ENCODE measurements around the gene GLI3. TPM values are rescaled to one million over a fixed set of nuclear protein-coding genes. Genes with fewer than 3 reads are reported as not detected.

Gene GLI3
- total and polyA plus RNA-seq, 2 of the 8 experiments (the other 6 are each of a cell fraction or from before 2014, with no cell fraction given), result 8.0 to 31.1 TPM

DNA sequence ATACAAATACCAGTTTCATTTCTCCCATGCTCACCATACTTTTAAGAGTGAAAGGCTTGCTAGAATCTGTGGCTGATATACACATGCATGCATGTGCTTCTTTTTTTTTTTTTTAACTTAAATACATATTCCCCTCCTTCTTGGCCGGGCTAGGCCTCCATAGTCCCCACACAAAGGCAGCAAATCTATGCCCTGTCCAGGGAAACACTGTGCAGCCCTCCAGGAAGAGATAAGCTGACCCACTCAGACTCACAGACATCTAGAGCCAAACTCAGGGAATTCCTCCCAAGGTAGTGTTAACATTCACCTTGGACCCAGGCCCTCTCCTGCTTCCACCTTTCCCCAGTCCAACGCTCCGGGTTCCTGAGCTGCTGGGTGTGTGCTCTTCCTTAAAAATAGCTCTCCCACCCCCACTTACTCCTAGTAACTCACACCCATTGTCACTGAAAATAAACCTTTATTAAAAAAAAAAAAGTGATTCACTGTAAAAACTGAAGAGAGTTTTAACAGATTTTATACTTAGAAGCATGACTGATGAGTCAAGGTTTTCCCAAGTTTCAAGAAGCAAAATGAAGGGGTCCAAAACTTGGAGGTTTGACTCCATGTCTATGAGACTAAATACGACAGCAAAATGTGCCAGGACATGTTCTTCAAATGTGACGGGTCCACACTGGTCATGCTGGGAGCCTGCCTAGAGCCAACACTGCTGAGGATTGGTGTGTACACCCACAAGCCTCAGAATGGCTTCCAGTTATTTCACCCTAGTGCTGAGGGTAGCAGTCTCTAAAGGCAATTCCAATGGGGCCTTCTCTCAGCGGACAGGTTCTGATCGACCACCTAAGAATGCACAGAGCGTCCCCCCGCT is 159.5 kb downstream of the GLI3 start:
- no peaks in the 10 kb centered on the region; a peak in 1 of 4 replicates for H3K79me2 ChIP-seq (ENCODE audit: control insufficient read depth in 1 of 2, insufficient read depth in 2 of 2, low read length in 2 of 2)
- H4K91ac ChIP-seq (replicated peaks; ENCODE audit: insufficient read length, low read length), result no peak overlapping the region
- H4K8ac ChIP-seq (ENCODE audit: extremely low read depth, insufficient read depth, low read length), result no peak overlapping the region
- H2BK12ac ChIP-seq (ENCODE audit: low read depth, low read length), result no peak overlapping the region
- H2BK120ac ChIP-seq (replicated peaks; ENCODE audit: low read depth, low read length), result no peak overlapping the region
- H3K27me3 ChIP-seq (replicated peaks in 1 of 4; ENCODE audit: control insufficient read depth in 3 of 4, extremely low read depth in 1 of 4, insufficient read depth in 3 of 4, low read length in 3 of 4), result no peaks in the 10 kb centered on the region; a peak in 2 of 7 replicates
- ChIA-PET POLR2A (ENCODE audit: partially characterized antibody) (no interaction called here), CTCF (ENCODE audit: partially characterized antibody) (interaction anchor here (0.8 to 1.2 kb wide), 2 partner anchors 18 to 100 kb away, joined by 3 read pairs; no protein-coding TSS in a partner anchor)
- no peak overlapping the region for H3K23ac ChIP-seq (ENCODE audit: insufficient read length)
- no peak overlapping the region for H2BK5ac ChIP-seq (ENCODE audit: low read depth, low read length)
- TF ChIP-seq BRCA1 (IDR thresholded peaks at IDR 0.05; ENCODE audit: low read depth, low read length) (no peak), EGR1 (IDR thresholded peaks at IDR 0.05; ENCODE audit: borderline replicate concordance, low read depth, low read length) (no peak)
- TF ChIP-seq, protein P1, sequence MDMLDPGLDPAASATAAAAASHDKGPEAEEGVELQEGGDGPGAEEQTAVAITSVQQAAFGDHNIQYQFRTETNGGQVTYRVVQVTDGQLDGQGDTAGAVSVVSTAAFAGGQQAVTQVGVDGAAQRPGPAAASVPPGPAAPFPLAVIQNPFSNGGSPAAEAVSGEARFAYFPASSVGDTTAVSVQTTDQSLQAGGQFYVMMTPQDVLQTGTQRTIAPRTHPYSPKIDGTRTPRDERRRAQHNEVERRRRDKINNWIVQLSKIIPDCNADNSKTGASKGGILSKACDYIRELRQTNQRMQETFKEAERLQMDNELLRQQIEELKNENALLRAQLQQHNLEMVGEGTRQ (IDR thresholded peaks at IDR 0.05; ENCODE audit: low read length), result no peak
- no peak overlapping the region for H2AK5ac ChIP-seq (ENCODE audit: low read depth, low read length)
- 96% methylated on average over 9 of the region's 9 CpGs; no CpG with 5 or more reads in 1 of the 2 experiments for WGBS, 2 experiments (ENCODE audit: extremely low coverage in 1 of 2, insufficient coverage in 1 of 2, insufficient read length in 1 of 2, insufficient replicate concordance in 2 of 2, low coverage in 1 of 2, low lambda C conversion rate in 2 of 2, missing lambda C conversion rate in 1 of 2)
- DNase-seq (ENCODE audit: low read depth in 1 of 2, low spot score in 2 of 2) (no peak), FAIRE-seq (no peak)
- no peaks in the 10 kb centered on the region for H3K36me3 ChIP-seq (ENCODE audit: control insufficient read depth in 2 of 4, insufficient read depth in 4 of 4, low read length in 3 of 4)
- peaks cover 0 to 5% of the 10 kb centered on the region in 2 experiments for H4K20me1 ChIP-seq (replicated peaks in 1 of 2; ENCODE audit: control insufficient read depth in 1 of 2, insufficient read depth in 2 of 2, low read length in 2 of 2)
- H3K9ac ChIP-seq (replicated peaks in 1 of 4; ENCODE audit: extremely low read depth in 1 of 4, low read depth in 3 of 4, low read length in 3 of 4), result no peak overlapping the region
- H2AFZ ChIP-seq (ENCODE audit: low read length), result no peak overlapping the region
- H4K5ac ChIP-seq (ENCODE audit: insufficient read length, low read depth, low read length), result no peak overlapping the region
- H3K14ac ChIP-seq (ENCODE audit: insufficient read length), result no peak overlapping the region
- no peaks in the 10 kb centered on the region for H3K79me1 ChIP-seq (ENCODE audit: low read depth, low read length)
- H3K23me2 ChIP-seq (ENCODE audit: low read depth, low read length), result no peaks in the 10 kb centered on the region
- no peak overlapping the region for H3K4ac ChIP-seq (replicated peaks; ENCODE audit: insufficient read length, low read depth, low read length)
- H3K4me1 ChIP-seq (replicated peaks in 1 of 4; ENCODE audit: control insufficient read depth in 3 of 4, insufficient read depth in 4 of 4, low read length in 3 of 4), result peaks cover 0 to 1% (median 0%) of the 10 kb centered on the region in 4 experiments; a peak in 4 of 7 replicates
- H3K27ac ChIP-seq (ENCODE audit: low read depth, low read length), result no peak overlapping the region
- H3K4me2 ChIP-seq (ENCODE audit: insufficient read depth in 1 of 2, low read depth in 2 of 2, low read length in 2 of 2), result no peak overlapping the region
- H3K18ac ChIP-seq (ENCODE audit: extremely low read depth, low read length), result no peak overlapping the region
- H2BK15ac ChIP-seq (ENCODE audit: low read length), result no peak overlapping the region
- no peaks in the 10 kb centered on the region for H3K9me3 ChIP-seq (ENCODE audit: insufficient read depth in 2 of 2, low read depth in 1 of 2, low read length in 1 of 2)
- H3K56ac ChIP-seq (replicated peaks; ENCODE audit: insufficient read length, low read depth, low read length), result no peak overlapping the region
- H3K4me3 ChIP-seq (ENCODE audit: extremely low read depth in 1 of 4, insufficient read depth in 2 of 4, low read depth in 3 of 4, low read length in 4 of 4), result no peak overlapping the region
- no peak overlapping the region for H2BK20ac ChIP-seq (ENCODE audit: low read length)
